HUES64 (cell line): Measurements from ENCODE around the gene MEF2C.
A peak's percentile ranks its signal among the peaks of the same experiment; 100 is the strongest.

Experiments
- H3K27ac ChIP-seq: 2 replicates; pipeline ENCODE4 v1.7.0; 2013; ENCODE audit warnings: low read depth, low read length, inconsistent platforms
- H3K27me3 ChIP-seq: 2 replicates; pipeline ENCODE4 v1.6.1; 2013; ENCODE audit warnings: mild to moderate bottlenecking, low read length; ENCODE audit not compliant: insufficient read depth
- H3K36me3 ChIP-seq: 2 replicates; pipeline ENCODE4 v1.6.1; 2013; ENCODE audit warnings: mild to moderate bottlenecking, low read length; ENCODE audit not compliant: insufficient read depth
- H3K4me1 ChIP-seq: 2 replicates; pipeline ENCODE4 v1.6.1; 2013; ENCODE audit warnings: mild to moderate bottlenecking, low read length, moderate library complexity; ENCODE audit not compliant: insufficient read depth
- H3K4me3 ChIP-seq: 2 replicates; pipeline ENCODE4 v1.5.1; 2013; ENCODE audit warnings: mild to moderate bottlenecking, low read length, moderate library complexity
- H3K9ac ChIP-seq: 2 replicates; pipeline ENCODE4 v1.6.1; 2013; ENCODE audit warnings: mild to moderate bottlenecking, low read depth, low read length
- H3K9me3 ChIP-seq: 2 replicates; pipeline ENCODE4 v1.6.1; 2013; ENCODE audit warnings: low read depth, low read length; ENCODE audit not compliant: insufficient read depth
- WGBS: fragments of 150-250, 120-280 bp; methylation state at CpG from one replicate; pipeline ENCODE4 v1.1.7; 2013; ENCODE audit warnings: missing lambda C conversion rate; 5-methylcytosine and 5-hydroxymethylcytosine counted together

Gene MEF2C

GRCh38 chr5:88675708-88676636, 207.0 kb downstream of the MEF2C start:
- H3K9ac ChIP-seq, result no peak overlapping the region
- peak overlapping the region; percentile 69; the same call in 1 of the 2 replicates for H3K27ac ChIP-seq
- H3K4me1 ChIP-seq, result peaks cover 42% of the 10 kb centered on the region
- H3K27me3 ChIP-seq, result peaks cover 99% of the 10 kb centered on the region
- no peaks in the 10 kb centered on the region for H3K36me3 ChIP-seq
- peak overlapping the region; percentile 56 for H3K4me3 ChIP-seq
- H3K9me3 ChIP-seq, result no peaks in the 10 kb centered on the region
- under 1% methylated on average over 49 of the region's 54 CpGs for WGBS

GRCh38 chr5:88675168-88675707, 207.7 kb downstream of the MEF2C start:
- 2% methylated on average over 19 of the region's 19 CpGs for WGBS
- H3K27me3 ChIP-seq, result peaks cover 99% of the 10 kb centered on the region
- peak overlapping the region; percentile 56 for H3K4me3 ChIP-seq

GRCh38 chr5:88674356-88675167, 208.4 kb downstream of the MEF2C start:
- Histone ChIP-seq H3K4me1 (peaks cover 45% of the 10 kb centered on the region), H3K27ac (peak overlapping the region; percentile 46; the same call in 1 of the 2 replicates), H3K4me3 (peak overlapping the region; percentile 56), H3K9me3 (no peaks in the 10 kb centered on the region), H3K9ac (peak overlapping the region; percentile 44), H3K27me3 (peaks cover 99% of the 10 kb centered on the region), H3K36me3 (no peaks in the 10 kb centered on the region)
- under 1% methylated on average over 78 of the region's 78 CpGs for WGBS

More at GRCh38 chr5:88675168-88675707, 207.7 kb downstream of the MEF2C start:
- peaks cover 47% of the 10 kb centered on the region for H3K4me1 ChIP-seq
- H3K9me3 ChIP-seq, result no peaks in the 10 kb centered on the region
- 0 out of 2 replicates have a peak overlapping the region, but pooled peaks have one; percentile 44 for H3K9ac ChIP-seq
- no peaks in the 10 kb centered on the region for H3K36me3 ChIP-seq
- H3K27ac ChIP-seq, result no peak overlapping the region

- Histone ChIP-seq H3K4me3 (peak overlapping the region; percentile 56), H3K4me1 (peaks cover 46% of the 10 kb centered on the region), H3K9ac (no peak overlapping the region), H3K27ac (no peak overlapping the region), H3K36me3 (no peaks in the 10 kb centered on the region), H3K27me3 (peaks cover 99% of the 10 kb centered on the region), H3K9me3 (no peaks in the 10 kb centered on the region)
- WGBS, result under 1% methylated on average over 13 of the region's 15 CpGs
Measured at GRCh38 chr5:88673253-88674105, 209.5 kb downstream of the MEF2C start.

- Histone ChIP-seq H3K4me1 (peaks cover 50% of the 10 kb centered on the region), H3K27me3 (peaks cover 99% of the 10 kb centered on the region), H3K9me3 (no peaks in the 10 kb centered on the region), H3K36me3 (no peaks in the 10 kb centered on the region), H3K27ac (no peak overlapping the region), H3K9ac (no peak overlapping the region), H3K4me3 (peak overlapping the region; percentile 44)
- under 1% methylated on average over 36 of the region's 39 CpGs for WGBS
Measured at GRCh38 chr5:88672644-88673252, 210.2 kb downstream of the MEF2C start.

- Histone ChIP-seq H3K36me3 (no peaks in the 10 kb centered on the region), H3K4me3 (peak overlapping the region; percentile 44), H3K27me3 (peaks cover 99% of the 10 kb centered on the region), H3K4me1 (peaks cover 54% of the 10 kb centered on the region), H3K9ac (no peak overlapping the region), H3K27ac (peak overlapping the region; percentile 81; the same call in 1 of the 2 replicates), H3K9me3 (no peaks in the 10 kb centered on the region)
- WGBS, result under 1% methylated on average over 24 of the region's 25 CpGs
Measured at GRCh38 chr5:88671505-88672499, 211.2 kb downstream of the MEF2C start.

GRCh38 chr5:88671106-88671504, 211.9 kb downstream of the MEF2C start:
- peaks cover 61% of the 10 kb centered on the region for H3K4me1 ChIP-seq
- no peaks in the 10 kb centered on the region for H3K9me3 ChIP-seq
- peak overlapping the region; percentile 21; the same call in 1 of the 2 replicates for H3K27ac ChIP-seq
- WGBS, result 0% methylated on average over 1 of the region's 1 CpG
- H3K4me3 ChIP-seq, result peak overlapping the region; percentile 44
- no peak overlapping the region for H3K9ac ChIP-seq
- H3K36me3 ChIP-seq, result no peaks in the 10 kb centered on the region
- H3K27me3 ChIP-seq, result peaks cover 100% of the 10 kb centered on the region

GRCh38 chr5:88670461-88670860, 212.5 kb downstream of the MEF2C start:
- WGBS, result 80% methylated on average over 1 of the region's 1 CpG
- H3K4me3 ChIP-seq, result no peak overlapping the region
- no peaks in the 10 kb centered on the region for H3K36me3 ChIP-seq
- peaks cover 100% of the 10 kb centered on the region for H3K27me3 ChIP-seq
- no peak overlapping the region for H3K27ac ChIP-seq
- no peaks in the 10 kb centered on the region for H3K9me3 ChIP-seq
- H3K9ac ChIP-seq, result no peak overlapping the region
- peaks cover 68% of the 10 kb centered on the region for H3K4me1 ChIP-seq

GRCh38 chr5:88669371-88670050, 213.5 kb downstream of the MEF2C start:
- Histone ChIP-seq H3K36me3 (no peaks in the 10 kb centered on the region), H3K27me3 (peaks cover 100% of the 10 kb centered on the region), H3K27ac (no peak overlapping the region), H3K9ac (no peak overlapping the region), H3K4me3 (no peak overlapping the region), H3K4me1 (peaks cover 77% of the 10 kb centered on the region), H3K9me3 (no peaks in the 10 kb centered on the region)
- whole genome bisulfite sequencing, result 88% methylated on average over 3 of the region's 3 CpGs
